B cell (primary cell): ENCODE data around the gene MRPL19. TPM values are rescaled to one million over a fixed set of nuclear protein-coding genes. Genes with fewer than 3 reads are reported as not detected.

Experiments
- ATAC-seq: fragments of 200-7000 bp; cut with Tn5 transposase; one replicate; pipeline ENCODE4 v1.10.0; 2021; ENCODE audit warnings: low read depth, mild to moderate bottlenecking, moderate number of reproducible peaks, moderate library complexity
- CTCF ChIA-PET: fragments of 350-600 bp; sonication (Branson Sonifier 250); formaldehyde crosslinking; loops from one replicate; lab custom pipeline; 2021; ENCODE audit warnings: antibody characterized with exemption, inconsistent platforms; lab: Charles Lee
- POLR2A ChIA-PET: fragments of 350-600 bp; sonication (Branson Sonifier 250); formaldehyde crosslinking; loops from one replicate; lab custom pipeline; 2021; ENCODE audit warnings: antibody characterized with exemption; lab: Charles Lee
- DNase-seq: peaks from one replicate; pipeline ENCODE4 v3.0.0; 2013
- H2AFZ ChIP-seq: 2 replicates; pipeline ENCODE4 v1.6.1; 2012; ENCODE audit warnings: mild to moderate bottlenecking, low read depth, low read length; ENCODE audit not compliant: insufficient read depth, poor library complexity, severe bottlenecking
- H3K27ac ChIP-seq, 2 donors: 1 replicate in 1 of 2; 2 replicates in 1 of 2; pipeline ENCODE4 v1.5.1; 2012 to 2013; ENCODE audit warnings: low read length in 2 of 2, mild to moderate bottlenecking in 2 of 2, moderate library complexity in 1 of 2
- H3K27me3 ChIP-seq, 4 experiments: fragments of 200-600 bp in 1 of 4; sonication (generic) in 1 of 4; replicated peaks in 1 of 4; 1 replicate in 2 of 4; 2 replicates in 2 of 4; pipeline versions ENCODE4 v1.6.1 to v1.7.0; 2013 to 2016; ENCODE audit warnings: low read length in 3 of 4, mild to moderate bottlenecking in 2 of 4, mixed read lengths in 1 of 4, moderate library complexity in 1 of 4; ENCODE audit not compliant: insufficient read depth in 4 of 4, control insufficient read depth in 3 of 4; ENCODE audit errors: control extremely low read depth in 1 of 4
- H3K36me3 ChIP-seq, 2 experiments: replicated peaks in 1 of 2; 1 replicate in 1 of 2; 2 replicates in 1 of 2; pipeline versions ENCODE4 v1.6.1 to v1.7.1; 2013; ENCODE audit warnings: low read length in 1 of 2; ENCODE audit not compliant: insufficient read depth in 2 of 2, control insufficient read depth in 1 of 2; ENCODE audit errors: control extremely low read depth in 1 of 2, extremely low read depth in 1 of 2
- H3K4me1 ChIP-seq, 2 donors: fragments of 200-600 bp in 1 of 2; sonication (generic) in 1 of 2; 1 replicate in 1 of 2; 2 replicates in 1 of 2; pipeline versions ENCODE4 v1.5.1 to v1.6.1; 2013 to 2017; ENCODE audit warnings: low read length in 2 of 2; ENCODE audit not compliant: control insufficient read depth in 2 of 2, insufficient read depth in 2 of 2
- H3K4me2 ChIP-seq: replicated peaks from 2 replicates; pipeline ENCODE3; 2012; ENCODE audit warnings: mild to moderate bottlenecking, low read depth, low read length; ENCODE audit not compliant: poor library complexity, severe bottlenecking
- H3K4me3 ChIP-seq, 5 experiments: fragments of 200-600 bp in 1 of 5; sonication (generic) in 1 of 5; 1 replicate in 3 of 5; 2 replicates in 2 of 5; pipeline versions ENCODE4 v1.5.1 to v1.7.0; 2011 to 2016; ENCODE audit warnings: low read length in 4 of 5, mild to moderate bottlenecking in 4 of 5, low read depth in 2 of 5, control low read depth in 1 of 5, moderate library complexity in 1 of 5; ENCODE audit not compliant: insufficient read depth in 1 of 5; ENCODE audit errors: control extremely low read depth in 1 of 5, extremely low read depth in 1 of 5
- H3K79me2 ChIP-seq: fragments of 200-600 bp; sonication (generic); one replicate; pipeline ENCODE4 v1.6.0; 2016; ENCODE audit warnings: low read length; ENCODE audit not compliant: control insufficient read depth, insufficient read depth
- H3K9ac ChIP-seq: fragments of 200-600 bp; sonication (generic); 2 replicates; pipeline ENCODE4 v1.6.1; 2017; ENCODE audit warnings: mild to moderate bottlenecking, low read length, moderate library complexity
- H3K9me3 ChIP-seq, 3 donors: one replicate each; pipeline versions ENCODE4 v1.6.1 to v1.7.1; 2013; ENCODE audit warnings: low read length in 2 of 3; ENCODE audit not compliant: control insufficient read depth in 2 of 3, insufficient read depth in 1 of 3; ENCODE audit errors: control extremely low read depth in 1 of 3
- H4K20me1 ChIP-seq: 2 replicates; pipeline ENCODE4 v1.6.0; 2012; ENCODE audit warnings: mild to moderate bottlenecking, low read length; ENCODE audit not compliant: insufficient read depth, control insufficient read depth, poor library complexity, severe bottlenecking
- H3K27ac Mint-ChIP-seq: one replicate; pipeline ENCODE4 v1.8.0; 2021; ENCODE audit warnings: mixed read lengths
- H3K27me3 Mint-ChIP-seq: one replicate; pipeline ENCODE4 v1.8.0; 2021; ENCODE audit warnings: mixed read lengths
- H3K4me1 Mint-ChIP-seq: one replicate; pipeline ENCODE4 v1.8.0; 2021; ENCODE audit warnings: mixed read lengths
- H3K4me3 Mint-ChIP-seq: one replicate; pipeline ENCODE4 v1.8.0; 2021; ENCODE audit warnings: mixed read lengths
- H3K9me3 Mint-ChIP-seq: one replicate; pipeline ENCODE4 v1.8.0; 2022; ENCODE audit warnings: mixed read lengths; ENCODE audit not compliant: insufficient read depth
- EZH2 ChIP-seq: IDR thresholded peaks from 2 replicates; pipeline ENCODE4 v1.6.1; 2012; ENCODE audit warnings: borderline replicate concordance, low read depth, mild to moderate bottlenecking, moderate library complexity, low read length; ENCODE audit not compliant: insufficient read depth, poor library complexity, severe bottlenecking
- WGBS: methylation state at CpG from one replicate; pipeline ENCODE4 v1.1.5; 2013; ENCODE audit warnings: missing lambda C conversion rate; ENCODE audit not compliant: insufficient coverage; 5-methylcytosine and 5-hydroxymethylcytosine counted together
- intact Hi-C: fragments of 100-400 bp; cut with micrococcal nuclease; formaldehyde crosslinking; loops from one replicate; pipeline ENCODE4 v1.10.0; 2022
- polyA plus RNA-seq: library from polyadenylated mRNA; depleted of rRNA; stranded (reverse); fragments of >200 nt; gene quantifications from 2 replicates; pipeline ENCODE4 v1.2.3, GENCODE V29; 2012
- total RNA-seq, 2 donors: library from RNA; stranded (reverse); fragments of 120-200 nt in 1 of 2; gene quantifications; 1 replicate in 1 of 2; 2 replicates in 1 of 2; pipeline versions ENCODE4 v1.2.3 to v1.2.4, GENCODE V29; 2013 to 2022
- TF ChIP-seq, protein P1 (sequence below): fragments of 200-600 bp; IDR thresholded peaks from one replicate; pipeline ENCODE4 v1.8.0; 2022; ENCODE audit warnings: antibody characterized with exemption, mild to moderate bottlenecking

The MRPL19 gene
- total and polyA plus RNA-seq, 2 donors (not counting 1 experiment from before 2014, with no cell fraction given) = 3.4 to 28.4 TPM

- H3K79me2 ChIP-seq = no peaks in the 10 kb centered on the region
- CTCF ChIA-PET = interaction anchor here (1.3 kb wide), 1 partner anchor 76 kb away, joined by 6 read pairs; no protein-coding TSS in a partner anchor
- no peak overlapping the region for H3K4me3 Mint-ChIP-seq
- H3K9me3 ChIP-seq = peaks cover 0 to 4% (median 3%) of the 10 kb centered on the region in 3 donors
- peaks cover 14% of the 10 kb centered on the region for H3K27me3 Mint-ChIP-seq
- no peaks in the 10 kb centered on the region for H3K4me1 ChIP-seq
- no CpG with 5 or more reads among the region's 3 CpGs for WGBS
- H2AFZ ChIP-seq = no peak overlapping the region
- no peak overlapping the region for H3K27ac ChIP-seq
- H3K36me3 ChIP-seq = no peaks in the 10 kb centered on the region
- POLR2A ChIA-PET = no interaction called here
- no peak for TF ChIP-seq EZH2
- TF ChIP-seq, protein P1, sequence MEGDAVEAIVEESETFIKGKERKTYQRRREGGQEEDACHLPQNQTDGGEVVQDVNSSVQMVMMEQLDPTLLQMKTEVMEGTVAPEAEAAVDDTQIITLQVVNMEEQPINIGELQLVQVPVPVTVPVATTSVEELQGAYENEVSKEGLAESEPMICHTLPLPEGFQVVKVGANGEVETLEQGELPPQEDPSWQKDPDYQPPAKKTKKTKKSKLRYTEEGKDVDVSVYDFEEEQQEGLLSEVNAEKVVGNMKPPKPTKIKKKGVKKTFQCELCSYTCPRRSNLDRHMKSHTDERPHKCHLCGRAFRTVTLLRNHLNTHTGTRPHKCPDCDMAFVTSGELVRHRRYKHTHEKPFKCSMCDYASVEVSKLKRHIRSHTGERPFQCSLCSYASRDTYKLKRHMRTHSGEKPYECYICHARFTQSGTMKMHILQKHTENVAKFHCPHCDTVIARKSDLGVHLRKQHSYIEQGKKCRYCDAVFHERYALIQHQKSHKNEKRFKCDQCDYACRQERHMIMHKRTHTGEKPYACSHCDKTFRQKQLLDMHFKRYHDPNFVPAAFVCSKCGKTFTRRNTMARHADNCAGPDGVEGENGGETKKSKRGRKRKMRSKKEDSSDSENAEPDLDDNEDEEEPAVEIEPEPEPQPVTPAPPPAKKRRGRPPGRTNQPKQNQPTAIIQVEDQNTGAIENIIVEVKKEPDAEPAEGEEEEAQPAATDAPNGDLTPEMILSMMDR = no peak
- H3K9ac ChIP-seq = no peak overlapping the region
- no peaks in the 10 kb centered on the region for H4K20me1 ChIP-seq
- intact Hi-C loops = no loop called here
- H3K27me3 ChIP-seq = peaks cover 0 to 3% (median 0%) of the 10 kb centered on the region in 4 experiments
- no peak for DNase-seq
- H3K4me2 ChIP-seq = no peak overlapping the region
- no peaks in the 10 kb centered on the region for H3K4me1 Mint-ChIP-seq
- no peak for ATAC-seq
- no peak overlapping the region for H3K27ac Mint-ChIP-seq
- H3K4me3 ChIP-seq = no peak overlapping the region
- no peaks in the 10 kb centered on the region for H3K9me3 Mint-ChIP-seq
Observed at GRCh38 chr2:75716406-75716805, 69.8 kb downstream of the MRPL19 start.

GRCh38 chr2:75719616-75720015 lies 73.0 kb downstream of the MRPL19 start:
- ChIA-PET CTCF (no interaction called here), POLR2A (no interaction called here)
- no peaks in the 10 kb centered on the region for H4K20me1 ChIP-seq
- H3K27ac ChIP-seq = no peak overlapping the region
- H3K27ac Mint-ChIP-seq = no peak overlapping the region
- peaks cover 0 to 3% (median 0%) of the 10 kb centered on the region in 3 donors for H3K9me3 ChIP-seq
- intact Hi-C loops = no loop called here
- peaks cover 0 to 3% (median 2%) of the 10 kb centered on the region in 4 experiments for H3K27me3 ChIP-seq
- no peak for TF ChIP-seq EZH2
- TF ChIP-seq, protein P1 = no peak
- DNase-seq = no peak
- H3K9ac ChIP-seq = no peak overlapping the region
- WGBS = no CpG with 5 or more reads among the region's 1 CpG
- no peaks in the 10 kb centered on the region for H3K9me3 Mint-ChIP-seq
- ATAC-seq = no peak
- H3K4me2 ChIP-seq = no peak overlapping the region
- H3K4me1 Mint-ChIP-seq = no peaks in the 10 kb centered on the region
- no peak overlapping the region for H3K4me3 ChIP-seq
- no peaks in the 10 kb centered on the region for H3K36me3 ChIP-seq
- no peak overlapping the region for H3K4me3 Mint-ChIP-seq
- peaks cover 33% of the 10 kb centered on the region for H3K27me3 Mint-ChIP-seq
- H3K4me1 ChIP-seq = no peaks in the 10 kb centered on the region
- no peaks in the 10 kb centered on the region for H3K79me2 ChIP-seq
- no peak overlapping the region for H2AFZ ChIP-seq
